ENCODE results near the gene TMEM41A. TPM values are rescaled to one million over a fixed set of nuclear protein-coding genes. Genes with fewer than 3 reads are reported as not detected.
"Not testable (repeated sequence)": the region's sequence is repeated elsewhere in the genome, so short reads cannot be mapped to it uniquely, and the experiment has no call there.

TMEM41A gene
- total RNA-seq, 2 donors from 2014 or later = 19.7 to 21.4 TPM

GRCh38 chr3:185470323-185470722 is 28.5 kb downstream of the TMEM41A start:
- peaks cover 8% of the 10 kb centered on the region for H3K36me3 ChIP-seq (ENCODE audit: control insufficient read depth, insufficient read depth, low read length)
- no peak for TF ChIP-seq CTCF (conservative IDR thresholded peaks at IDR 0.05)
- H3K4me3 ChIP-seq (ENCODE audit: low read length) = no peak overlapping the region
- peak; percentile 64 for DNase-seq
- no peak overlapping the region for H3K27ac ChIP-seq (ENCODE audit: low read depth, low read length)
- 57 to 68% methylated on average over 1 to 3 of the region's 3 CpGs for WGBS, 2 experiments (ENCODE audit: insufficient coverage in 1 of 2, insufficient read length in 1 of 2)
- Mint-ChIP-seq H3K4me1 (peaks cover 6% of the 10 kb centered on the region), H3K36me3 (ENCODE audit: low read depth) (peaks cover 19% of the 10 kb centered on the region), H3K9me3 (no peaks in the 10 kb centered on the region), H3K4me3 (no peak overlapping the region), H3K27ac (no peak overlapping the region), H3K27me3 (ENCODE audit: insufficient read depth) (no peaks in the 10 kb centered on the region)
- H3K9ac ChIP-seq (ENCODE audit: extremely low read depth, low read length, poor library complexity, severe bottlenecking) = no peak overlapping the region
- no peaks in the 10 kb centered on the region for H3K9me3 ChIP-seq (ENCODE audit: control insufficient read depth, low read length)
- H3K27me3 ChIP-seq (ENCODE audit: control insufficient read depth, insufficient read depth, low read length, poor library complexity, severe bottlenecking) = no peaks in the 10 kb centered on the region
- H3K4me1 ChIP-seq (ENCODE audit: control insufficient read depth, insufficient read depth, low read length) = no peaks in the 10 kb centered on the region

GRCh38 chr3:185469542-185469941 is 29.3 kb downstream of the TMEM41A start:
- H3K9me3 ChIP-seq (ENCODE audit: control insufficient read depth, low read length) = no peaks in the 10 kb centered on the region
- peaks cover 8% of the 10 kb centered on the region for H3K36me3 ChIP-seq (ENCODE audit: control insufficient read depth, insufficient read depth, low read length)
- Mint-ChIP-seq H3K4me3 (no peak overlapping the region), H3K9me3 (no peaks in the 10 kb centered on the region), H3K4me1 (peaks cover 6% of the 10 kb centered on the region), H3K36me3 (ENCODE audit: low read depth) (peaks cover 19% of the 10 kb centered on the region), H3K27ac (no peak overlapping the region), H3K27me3 (ENCODE audit: insufficient read depth) (no peaks in the 10 kb centered on the region)
- no peak overlapping the region for H3K9ac ChIP-seq (ENCODE audit: extremely low read depth, low read length, poor library complexity, severe bottlenecking)
- no peaks in the 10 kb centered on the region for H3K4me1 ChIP-seq (ENCODE audit: control insufficient read depth, insufficient read depth, low read length)
- no peak for TF ChIP-seq CTCF (conservative IDR thresholded peaks at IDR 0.05)
- no peak overlapping the region for H3K4me3 ChIP-seq (ENCODE audit: low read length)
- H3K27me3 ChIP-seq (ENCODE audit: control insufficient read depth, insufficient read depth, low read length, poor library complexity, severe bottlenecking) = no peaks in the 10 kb centered on the region
- WGBS, 2 experiments (ENCODE audit: insufficient coverage in 1 of 2, insufficient read length in 1 of 2) = 88 to 100% methylated on average over 1 to 3 of the region's 3 CpGs
- DNase-seq = no peak
- no peak overlapping the region for H3K27ac ChIP-seq (ENCODE audit: low read depth, low read length)

- not testable (repeated sequence) for H3K27ac ChIP-seq (ENCODE audit: low read depth, low read length)
- 90 to 93% methylated on average over 3 to 5 of the region's 5 CpGs for WGBS, 2 experiments (ENCODE audit: insufficient coverage in 1 of 2, insufficient read length in 1 of 2)
Observed at GRCh38 chr3:185466123-185466522, 32.7 kb downstream of the TMEM41A start.

GRCh38 chr3:185465471-185465870 is 33.4 kb downstream of the TMEM41A start:
- peaks cover 8% of the 10 kb centered on the region for H3K36me3 ChIP-seq (ENCODE audit: control insufficient read depth, insufficient read depth, low read length)
- Mint-ChIP-seq H3K9me3 (no peaks in the 10 kb centered on the region), H3K4me1 (peaks cover 9% of the 10 kb centered on the region), H3K36me3 (ENCODE audit: low read depth) (peaks cover 11% of the 10 kb centered on the region), H3K27me3 (ENCODE audit: insufficient read depth) (no peaks in the 10 kb centered on the region), H3K4me3 (no peak overlapping the region), H3K27ac (no peak overlapping the region)
- H3K9ac ChIP-seq (ENCODE audit: extremely low read depth, low read length, poor library complexity, severe bottlenecking) = no peak overlapping the region
- H3K27ac ChIP-seq (ENCODE audit: low read depth, low read length) = no peak overlapping the region
- no peaks in the 10 kb centered on the region for H3K27me3 ChIP-seq (ENCODE audit: control insufficient read depth, insufficient read depth, low read length, poor library complexity, severe bottlenecking)
- no peak for DNase-seq
- H3K4me3 ChIP-seq (ENCODE audit: low read length) = no peak overlapping the region
- 96 to 99% methylated on average over 9 of the region's 9 CpGs for WGBS, 2 experiments (ENCODE audit: insufficient coverage in 1 of 2, insufficient read length in 1 of 2)
- TF ChIP-seq CTCF (conservative IDR thresholded peaks at IDR 0.05) = no peak
- H3K4me1 ChIP-seq (ENCODE audit: control insufficient read depth, insufficient read depth, low read length) = no peaks in the 10 kb centered on the region
- no peaks in the 10 kb centered on the region for H3K9me3 ChIP-seq (ENCODE audit: control insufficient read depth, low read length)

More at GRCh38 chr3:185466123-185466522, 32.7 kb downstream of the TMEM41A start:
- not testable (repeated sequence) for H3K9me3 ChIP-seq (ENCODE audit: control insufficient read depth, low read length); H3K27ac Mint-ChIP-seq; H3K36me3 ChIP-seq (ENCODE audit: control insufficient read depth, insufficient read depth, low read length); H3K4me3 ChIP-seq (ENCODE audit: low read length); H3K4me1 ChIP-seq (ENCODE audit: control insufficient read depth, insufficient read depth, low read length); H3K4me1 Mint-ChIP-seq; H3K9me3 Mint-ChIP-seq; DNase-seq; H3K27me3 ChIP-seq (ENCODE audit: control insufficient read depth, insufficient read depth, low read length, poor library complexity, severe bottlenecking); H3K27me3 Mint-ChIP-seq (ENCODE audit: insufficient read depth); H3K4me3 Mint-ChIP-seq; H3K9ac ChIP-seq (ENCODE audit: extremely low read depth, low read length, poor library complexity, severe bottlenecking)
- peaks cover 11% of the 10 kb centered on the region for H3K36me3 Mint-ChIP-seq (ENCODE audit: low read depth)
